Measurements from ENCODE around the gene SEMA3C. TPM values are rescaled to one million over a fixed set of nuclear protein-coding genes. Genes with fewer than 3 reads are reported as not detected.

SEMA3C gene
- total RNA-seq, 1 experiment from 2014 or later, result 12.2 TPM

GRCh38 chr7:80770675-80771081 is 148.2 kb downstream of the SEMA3C start:
- in situ Hi-C loops (cut with HindIII; ENCODE audit: low sequenced_read_pairs), result no loop called here

GRCh38 chr7:80770061-80770460 is 148.8 kb downstream of the SEMA3C start:
- in situ Hi-C loops (cut with HindIII; ENCODE audit: low sequenced_read_pairs), result no loop called here

More at GRCh38 chr7:80770675-80771081, 148.2 kb downstream of the SEMA3C start:
- DNase-seq (ENCODE audit: low spot score), result no peak

GRCh38 chr7:80768756-80769155 is 150.1 kb downstream of the SEMA3C start:
- in situ Hi-C loops (cut with HindIII; ENCODE audit: low sequenced_read_pairs), result no loop called here
- no peak for DNase-seq (ENCODE audit: low spot score)

More at GRCh38 chr7:80770061-80770460, 148.8 kb downstream of the SEMA3C start:
- no peak for DNase-seq (ENCODE audit: low spot score)

- DNase-seq (ENCODE audit: low spot score), result no peak
- in situ Hi-C loops (cut with HindIII; ENCODE audit: low sequenced_read_pairs), result no loop called here
These were observed 151.2 kb downstream of the SEMA3C start for GRCh38 chr7:80767654-80768053.

- no peak for DNase-seq (ENCODE audit: low spot score)
- in situ Hi-C loops (cut with HindIII; ENCODE audit: low sequenced_read_pairs), result no loop called here
These were observed 152.1 kb downstream of the SEMA3C start for GRCh38 chr7:80766724-80767123.

GRCh38 chr7:80764132-80764531 is 154.7 kb downstream of the SEMA3C start:
- in situ Hi-C loops (cut with HindIII; ENCODE audit: low sequenced_read_pairs), result no loop called here
- no peak for DNase-seq (ENCODE audit: low spot score)

- DNase-seq (ENCODE audit: low spot score), result no peak
- in situ Hi-C loops (cut with HindIII; ENCODE audit: low sequenced_read_pairs), result no loop called here
These were observed 155.1 kb downstream of the SEMA3C start for GRCh38 chr7:80763704-80764103.

- no peak for DNase-seq (ENCODE audit: low spot score)
These were observed 155.6 kb downstream of the SEMA3C start for GRCh38 chr7:80763289-80763688.

GRCh38 chr7:80760292-80760691 is 158.6 kb downstream of the SEMA3C start:
- in situ Hi-C loops (cut with HindIII; ENCODE audit: low sequenced_read_pairs), result no loop called here
- no peak for DNase-seq (ENCODE audit: low spot score)

More at GRCh38 chr7:80763289-80763688, 155.6 kb downstream of the SEMA3C start:
- in situ Hi-C loops (cut with HindIII; ENCODE audit: low sequenced_read_pairs), result no loop called here

- in situ Hi-C loops (cut with HindIII; ENCODE audit: low sequenced_read_pairs), result no loop called here
- no peak for DNase-seq (ENCODE audit: low spot score)
These were observed 165.7 kb downstream of the SEMA3C start for GRCh38 chr7:80752954-80753690.

- no peak for DNase-seq (ENCODE audit: low spot score)
- in situ Hi-C loops (cut with HindIII; ENCODE audit: low sequenced_read_pairs), result no loop called here
These were observed 169.6 kb downstream of the SEMA3C start for GRCh38 chr7:80749270-80749669.

- DNase-seq (ENCODE audit: low spot score), result no peak
- in situ Hi-C loops (cut with HindIII; ENCODE audit: low sequenced_read_pairs), result no loop called here
These were observed 170.3 kb downstream of the SEMA3C start for GRCh38 chr7:80748363-80749042.

GRCh38 chr7:80740778-80741545 is 177.9 kb downstream of the SEMA3C start:
- in situ Hi-C loops (cut with HindIII; ENCODE audit: low sequenced_read_pairs), result no loop called here
- DNase-seq (ENCODE audit: low spot score), result no peak

- DNase-seq (ENCODE audit: low spot score), result no peak
- in situ Hi-C loops (cut with HindIII; ENCODE audit: low sequenced_read_pairs), result no loop called here
These were observed 182.3 kb downstream of the SEMA3C start for GRCh38 chr7:80736371-80737125.

GRCh38 chr7:80735330-80735729 is 183.5 kb downstream of the SEMA3C start:
- in situ Hi-C loops (cut with HindIII; ENCODE audit: low sequenced_read_pairs), result no loop called here
- DNase-seq (ENCODE audit: low spot score), result no peak

GRCh38 chr7:80734011-80734410 is 184.8 kb downstream of the SEMA3C start:
- in situ Hi-C loops (cut with HindIII; ENCODE audit: low sequenced_read_pairs), result no loop called here
- no peak for DNase-seq (ENCODE audit: low spot score)

- in situ Hi-C loops (cut with HindIII; ENCODE audit: low sequenced_read_pairs), result no loop called here
- no peak for DNase-seq (ENCODE audit: low spot score)
These were observed 185.4 kb downstream of the SEMA3C start for GRCh38 chr7:80733333-80733915.

- DNase-seq (ENCODE audit: low spot score), result no peak
- in situ Hi-C loops (cut with HindIII; ENCODE audit: low sequenced_read_pairs), result no loop called here
These were observed 186.2 kb downstream of the SEMA3C start for GRCh38 chr7:80732630-80733029.

GRCh38 chr7:80731281-80731680 is 187.6 kb downstream of the SEMA3C start:
- no peak for DNase-seq (ENCODE audit: low spot score)

More at GRCh38 chr7:80731281-80731680, 187.6 kb downstream of the SEMA3C start:
- in situ Hi-C loops (cut with HindIII; ENCODE audit: low sequenced_read_pairs), result no loop called here
